Fibroblast of skin of abdomen (primary cell): ENCODE results near the gene ME3.
"Not testable (repeated sequence)": the region's sequence is repeated elsewhere in the genome, so short reads cannot be mapped to it uniquely, and the experiment has no call there.

ENCODE experiments used
- DNase-seq: peaks from one replicate; pipeline ENCODE4 v3.0.0-alpha.2; 2013

ME3 gene

GRCh38 chr11:86553265-86553664 is 119.2 kb downstream of the ME3 start:
- no peak for DNase-seq

- DNase-seq: peak; percentile 81
These were observed 120.9 kb downstream of the ME3 start for GRCh38 chr11:86551288-86552092.

- no peak for DNase-seq
These were observed 121.7 kb downstream of the ME3 start for GRCh38 chr11:86550757-86551156.

DNA sequence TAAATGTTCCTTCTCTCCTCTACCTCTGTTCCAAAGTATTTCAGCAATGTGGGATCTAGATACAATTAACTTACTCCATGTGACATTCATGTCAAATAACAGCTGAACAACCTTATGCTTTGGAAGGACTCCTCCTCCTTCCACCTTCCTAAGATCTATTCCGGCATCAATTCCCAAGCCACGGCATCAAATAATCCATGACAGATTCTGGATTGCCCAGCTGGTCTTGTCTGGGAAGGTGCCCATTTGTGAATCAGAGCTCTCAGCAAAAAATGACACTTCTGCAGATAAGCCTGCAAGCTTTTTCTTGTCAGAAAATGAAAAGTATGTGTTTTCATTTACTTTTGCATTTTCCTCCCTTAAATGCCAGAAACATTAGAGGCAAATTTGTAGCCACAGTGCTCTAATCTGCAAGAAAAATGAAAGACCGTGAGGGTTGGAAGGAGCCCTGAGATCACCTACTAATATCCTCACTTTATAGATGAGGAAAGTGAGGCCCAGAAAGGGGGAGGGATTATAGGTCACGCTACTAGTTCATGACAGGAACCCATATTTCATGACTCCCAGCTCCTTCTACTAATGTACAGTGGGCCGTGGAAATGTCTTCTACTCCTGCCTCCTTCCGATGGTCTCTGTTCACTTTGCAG is 124.0 kb downstream of the ME3 start:
- peak; percentile 58 for DNase-seq

GRCh38 chr11:86547727-86548126 is 124.7 kb downstream of the ME3 start:
- no peak for DNase-seq

DNA sequence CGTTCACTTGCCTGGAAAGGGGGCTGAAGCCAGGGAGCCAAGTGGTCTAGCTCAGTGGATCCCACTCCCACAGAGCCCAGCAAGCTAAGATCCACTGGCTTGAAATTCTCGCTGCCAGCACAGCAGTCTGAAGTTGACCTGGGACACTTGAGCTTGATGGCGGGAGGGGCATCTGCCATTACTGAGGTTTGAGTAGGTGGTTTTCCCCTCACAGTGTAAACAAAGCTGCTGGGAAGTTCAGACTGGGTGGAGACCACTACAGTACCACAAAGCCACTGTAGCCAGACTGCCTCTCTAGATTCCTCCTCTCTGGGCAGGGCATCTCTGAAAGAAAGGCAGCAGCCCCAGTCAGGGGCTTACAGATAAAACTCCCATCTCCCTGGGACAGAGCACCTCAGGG is 131.1 kb downstream of the ME3 start:
- DNase-seq: not testable (repeated sequence)

GRCh38 chr11:86538223-86538548 is 134.2 kb downstream of the ME3 start:
- DNase-seq: no peak

GRCh38 chr11:86537541-86538222 is 134.7 kb downstream of the ME3 start:
- peak; percentile 31 for DNase-seq

GRCh38 chr11:86535773-86536172 is 136.6 kb downstream of the ME3 start:
- DNase-seq: no peak

- peak; percentile 79 for DNase-seq
These were observed 147.6 kb downstream of the ME3 start for GRCh38 chr11:86524620-86525352.

DNA sequence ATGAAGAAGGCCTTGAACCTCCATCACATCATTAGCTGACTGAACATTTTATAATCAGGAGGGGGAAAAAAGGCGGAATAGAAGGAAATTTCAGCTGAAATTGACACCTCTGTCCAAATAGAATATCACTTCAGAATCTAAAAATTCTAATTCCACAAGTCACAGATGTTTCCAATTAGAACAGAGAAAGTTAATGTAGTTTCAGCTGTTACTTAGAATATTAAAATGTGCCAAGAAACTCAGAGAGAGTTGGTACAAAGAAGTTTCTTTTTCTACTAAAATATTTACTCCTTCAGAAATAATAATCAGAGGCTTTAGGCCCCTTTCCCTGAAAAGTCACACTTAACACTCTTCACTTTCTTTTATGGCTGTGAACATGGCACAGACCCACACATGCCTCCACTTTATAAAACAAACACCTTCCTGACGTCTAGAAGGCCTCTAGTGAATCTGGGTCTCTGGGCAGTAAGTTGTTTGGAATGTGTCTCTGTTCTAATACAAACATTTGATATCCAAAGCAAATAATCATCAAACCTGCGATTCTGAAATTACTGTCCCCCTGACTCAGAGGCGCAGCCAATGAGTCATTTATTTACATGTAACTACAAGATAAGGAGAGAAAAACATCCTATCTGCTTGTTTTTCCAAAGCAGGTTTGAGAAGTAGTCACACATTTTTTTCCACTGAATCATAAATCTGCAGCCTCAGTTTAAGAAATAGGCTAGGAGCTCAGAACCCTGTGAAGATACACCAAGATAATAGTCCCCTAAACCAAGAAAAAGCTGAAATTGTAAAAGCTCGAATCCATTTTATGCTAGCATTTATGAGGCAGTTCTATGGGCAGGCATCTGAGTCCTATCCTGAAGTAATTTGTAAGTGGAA is 148.4 kb downstream of the ME3 start:
- DNase-seq: peak; percentile 80

DNA sequence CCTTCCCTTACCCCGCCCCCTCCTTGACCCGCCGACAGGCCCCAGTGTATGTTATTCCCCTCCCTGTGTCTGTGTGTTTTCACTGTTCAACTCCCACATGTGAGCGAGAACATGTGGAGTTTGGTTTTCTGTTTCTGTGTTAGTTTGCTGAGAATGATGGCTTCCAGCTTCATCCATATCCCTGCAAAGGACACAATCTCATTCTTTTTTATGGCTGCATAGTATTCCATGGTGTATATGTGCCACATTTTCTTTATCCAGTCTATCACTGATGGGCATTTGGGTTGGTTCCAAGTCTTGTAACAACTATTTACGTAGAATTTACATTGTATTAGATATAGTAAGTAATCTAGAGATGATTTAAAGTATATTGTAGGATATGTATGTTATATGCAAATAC is 149.9 kb downstream of the ME3 start:
- DNase-seq: not testable (repeated sequence)

DNA sequence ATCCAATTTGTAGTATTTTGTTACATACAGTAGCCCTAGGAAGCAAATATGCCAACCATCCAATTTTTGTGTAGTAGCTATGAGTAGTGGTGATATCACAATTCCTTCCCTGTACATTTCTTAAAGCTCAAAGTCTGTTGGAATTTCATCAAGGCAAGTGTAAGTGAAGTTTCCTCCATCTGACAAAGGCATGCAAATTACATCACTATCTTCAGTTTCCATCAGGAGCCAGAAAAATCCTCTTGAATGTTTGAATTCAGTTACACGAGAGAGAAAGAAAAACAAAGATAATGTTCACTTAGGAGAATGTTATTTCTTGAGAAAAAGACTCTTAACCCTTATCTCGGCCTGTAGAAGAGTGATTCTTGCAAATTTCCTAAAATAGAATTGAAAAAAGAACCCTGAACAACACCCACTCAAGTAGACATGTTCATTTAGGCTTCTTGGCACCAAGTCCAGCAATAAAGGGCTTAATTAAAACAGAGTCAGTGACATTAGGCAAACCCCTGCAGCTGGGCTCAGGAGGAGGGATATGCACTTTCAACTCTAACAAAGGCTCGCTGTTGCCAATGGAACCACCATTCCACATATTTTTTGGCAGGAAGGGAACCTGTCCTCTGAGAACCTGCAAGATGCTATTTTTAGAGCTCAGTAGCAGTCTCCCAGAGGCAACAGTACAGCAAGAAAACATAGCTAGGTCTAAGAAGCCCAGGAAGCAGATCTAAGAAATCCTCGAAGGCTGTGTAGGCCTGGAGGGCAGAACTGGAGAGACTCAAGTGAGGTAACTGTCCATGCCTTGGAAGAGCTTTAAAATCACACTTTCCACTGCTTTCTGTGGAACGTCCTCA is 153.1 kb downstream of the ME3 start:
- DNase-seq: peak; percentile 84

DNA sequence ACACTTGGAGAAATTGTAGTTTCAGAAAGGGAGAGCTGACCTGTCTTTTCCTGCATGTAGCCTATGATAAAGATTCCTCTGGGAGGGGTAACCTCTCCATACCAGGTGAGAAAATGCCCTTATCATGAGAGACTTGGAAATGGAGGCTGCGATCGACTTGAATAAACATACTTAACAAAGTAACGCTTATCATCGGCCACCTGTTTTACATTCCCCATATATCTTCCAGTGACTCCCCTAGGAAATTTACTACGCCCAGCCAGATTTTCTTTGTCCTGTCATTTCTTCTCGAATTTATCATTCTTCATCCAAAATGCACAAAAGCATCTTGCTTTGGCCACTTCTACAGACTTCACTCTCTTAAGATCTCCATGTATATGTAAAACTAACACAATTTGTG is 154.2 kb downstream of the ME3 start:
- DNase-seq: no peak

DNA sequence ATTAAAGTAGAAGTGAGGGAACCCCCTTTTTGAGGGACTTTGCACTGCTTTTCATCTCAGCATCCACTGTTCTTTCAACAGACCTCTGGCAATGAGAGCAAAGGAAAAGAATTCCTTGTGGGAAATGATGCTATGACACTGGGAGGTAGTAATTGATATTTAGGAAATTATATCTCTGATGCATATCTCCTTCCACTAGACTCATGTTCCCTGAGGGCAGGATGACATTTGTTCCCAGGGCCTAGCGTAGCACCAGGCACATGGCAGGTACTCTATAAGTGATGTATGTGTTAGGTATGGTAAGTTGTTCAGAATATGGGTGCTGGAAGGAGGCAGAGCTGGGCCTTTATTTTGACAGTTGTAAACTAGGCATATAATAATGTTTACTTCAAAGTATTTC is 154.9 kb downstream of the ME3 start:
- no peak for DNase-seq

DNA sequence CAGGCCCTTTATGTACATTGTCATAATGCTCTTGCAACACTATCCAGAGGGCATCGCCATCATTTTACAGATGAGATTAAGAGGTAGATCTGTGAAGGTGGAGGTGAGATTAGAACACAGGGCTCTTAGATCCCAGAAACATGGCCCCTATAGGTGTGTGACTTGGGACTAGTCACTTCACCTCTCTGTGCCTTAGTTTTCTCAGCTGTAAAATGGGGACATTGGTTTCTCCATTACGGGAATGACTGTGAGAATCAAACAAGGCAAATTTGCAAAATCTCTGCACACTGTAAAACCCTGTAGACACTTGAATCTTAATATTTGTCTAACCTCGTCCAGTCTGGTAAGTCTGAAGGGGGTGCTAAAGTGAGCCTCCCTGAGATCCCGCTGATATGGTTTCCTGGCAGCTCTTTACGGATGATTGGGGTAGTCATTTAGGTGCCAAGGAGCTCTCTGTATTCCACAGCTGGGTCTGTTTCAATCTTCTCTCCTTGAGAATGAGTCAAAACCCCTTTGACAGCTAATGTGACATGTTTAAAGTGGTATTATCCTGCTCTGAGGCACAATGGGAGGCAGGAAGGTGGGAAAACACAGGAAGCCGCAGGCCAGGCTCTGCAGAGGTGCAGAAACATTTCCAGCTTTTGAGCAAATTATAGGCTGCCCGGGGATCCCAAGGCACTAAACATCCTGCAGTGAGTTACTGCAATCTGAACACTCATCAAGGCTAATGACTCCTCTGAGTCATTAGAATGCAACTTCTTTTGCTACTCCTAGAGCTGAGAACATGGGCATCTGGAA is 156.9 kb downstream of the ME3 start:
- peak; percentile 92 for DNase-seq

GRCh38 chr11:86514453-86514852 is 158.0 kb downstream of the ME3 start:
- no peak for DNase-seq

GRCh38 chr11:86513746-86514373 is 158.6 kb downstream of the ME3 start:
- DNase-seq: no peak

- no peak for DNase-seq
These were observed 159.3 kb downstream of the ME3 start for GRCh38 chr11:86513138-86513537.

GRCh38 chr11:86511086-86511551 is 161.3 kb downstream of the ME3 start:
- peak; percentile 62 for DNase-seq
